A673 (cell line): Measurements from ENCODE around the gene TRIM43B.
"Not testable (repeated sequence)": the region's sequence is repeated elsewhere in the genome, so short reads cannot be mapped to it uniquely, and the experiment has no call there.

Source experiments
- EZH2 ChIP-seq: fragments of 200-600 bp; sonication (generic); IDR thresholded peaks from 2 replicates; pipeline ENCODE4 v1.6.1; 2017; ENCODE audit warnings: borderline replicate concordance, low read depth, mild to moderate bottlenecking, mixed read lengths, antibody characterized with exemption, low read length; ENCODE audit not compliant: poor library complexity, severe bottlenecking
- TF ChIP-seq, protein P1 (sequence below): fragments of 300-800, 200-600 bp; sonication (generic); conservative IDR thresholded peaks from 2 replicates; pipeline ENCODE4 v1.5.1; 2017; ENCODE audit warnings: low read depth, mild to moderate bottlenecking, antibody characterized with exemption, low read length, moderate library complexity, mixed read lengths

DNA sequence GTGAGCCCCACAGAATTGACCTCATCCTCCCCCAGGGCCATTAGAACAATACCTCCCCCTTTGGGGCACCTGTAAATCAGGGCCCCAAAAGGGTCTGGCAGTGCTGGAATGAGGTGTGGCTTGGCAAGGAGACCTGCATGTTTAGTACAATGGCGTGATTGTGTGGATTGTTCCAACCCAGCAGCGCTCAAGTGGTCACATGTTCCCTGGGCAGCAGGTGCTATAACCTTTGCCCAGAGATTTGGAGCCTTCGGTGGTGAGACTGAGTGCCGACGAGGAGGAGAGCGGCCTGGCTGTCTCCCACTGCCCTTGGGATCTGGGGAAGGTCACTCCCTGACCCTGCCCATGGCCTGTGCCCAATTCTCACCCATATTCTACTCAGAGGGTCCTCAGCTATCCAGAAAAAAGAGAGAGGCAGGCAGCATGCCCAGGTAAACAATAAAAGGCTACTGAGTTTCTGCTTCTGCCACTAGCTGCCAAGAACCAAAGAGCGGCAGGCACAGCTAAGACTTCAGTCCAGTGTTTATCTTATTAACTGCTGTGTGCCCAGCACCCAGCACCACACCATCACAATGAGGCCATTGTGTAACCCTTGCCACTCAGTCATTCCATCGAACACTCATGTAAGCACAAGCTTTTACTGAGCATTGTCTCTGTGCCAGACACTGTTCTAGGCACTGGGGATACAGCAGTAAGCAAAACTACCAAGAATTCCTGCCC lies 54.6 kb downstream of the TRIM43B start:
- TF ChIP-seq, protein P1, sequence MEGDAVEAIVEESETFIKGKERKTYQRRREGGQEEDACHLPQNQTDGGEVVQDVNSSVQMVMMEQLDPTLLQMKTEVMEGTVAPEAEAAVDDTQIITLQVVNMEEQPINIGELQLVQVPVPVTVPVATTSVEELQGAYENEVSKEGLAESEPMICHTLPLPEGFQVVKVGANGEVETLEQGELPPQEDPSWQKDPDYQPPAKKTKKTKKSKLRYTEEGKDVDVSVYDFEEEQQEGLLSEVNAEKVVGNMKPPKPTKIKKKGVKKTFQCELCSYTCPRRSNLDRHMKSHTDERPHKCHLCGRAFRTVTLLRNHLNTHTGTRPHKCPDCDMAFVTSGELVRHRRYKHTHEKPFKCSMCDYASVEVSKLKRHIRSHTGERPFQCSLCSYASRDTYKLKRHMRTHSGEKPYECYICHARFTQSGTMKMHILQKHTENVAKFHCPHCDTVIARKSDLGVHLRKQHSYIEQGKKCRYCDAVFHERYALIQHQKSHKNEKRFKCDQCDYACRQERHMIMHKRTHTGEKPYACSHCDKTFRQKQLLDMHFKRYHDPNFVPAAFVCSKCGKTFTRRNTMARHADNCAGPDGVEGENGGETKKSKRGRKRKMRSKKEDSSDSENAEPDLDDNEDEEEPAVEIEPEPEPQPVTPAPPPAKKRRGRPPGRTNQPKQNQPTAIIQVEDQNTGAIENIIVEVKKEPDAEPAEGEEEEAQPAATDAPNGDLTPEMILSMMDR, result not testable (repeated sequence)
- TF ChIP-seq EZH2, result not testable (repeated sequence)
